Stimulated activated naive B cell treated with anti-CD40 and anti-IgM and Interleukin-4, amounts not matched to agents 10 μg/mL and 1 μg/mL and 100 μg/mL, for 72 hours (primary cell): ENCODE data around the gene CDC42BPB.

ENCODE experiments used
- ATAC-seq, 2 donors: fragments of 150-1000 bp; cut with Tn5 transposase; replicated peaks; 2 replicates each; pipeline ENCODE4 v1.10.0; 2021; ENCODE audit warnings: moderate library complexity in 1 of 2
- DNase-seq: peaks from one replicate; pipeline ENCODE4 v3.0.0; 2021
- H3K27ac Mint-ChIP-seq: one replicate; pipeline ENCODE4 v1.8.0; 2022; ENCODE audit warnings: mild to moderate bottlenecking, mixed read lengths
- H3K27me3 Mint-ChIP-seq, 2 donors: one replicate each; pipeline ENCODE4 v1.8.0; 2022; ENCODE audit warnings: mixed read lengths in 2 of 2
- H3K36me3 Mint-ChIP-seq, 2 donors: one replicate each; pipeline ENCODE4 v1.8.0; 2022; ENCODE audit warnings: mixed read lengths in 2 of 2, mild to moderate bottlenecking in 1 of 2
- H3K4me1 Mint-ChIP-seq, 2 donors: one replicate each; pipeline ENCODE4 v1.8.0; 2022; ENCODE audit warnings: mixed read lengths in 2 of 2, mild to moderate bottlenecking in 1 of 2
- H3K4me3 Mint-ChIP-seq, 2 donors: one replicate each; pipeline ENCODE4 v1.8.0; 2022; ENCODE audit warnings: mild to moderate bottlenecking in 2 of 2, mixed read lengths in 2 of 2, moderate library complexity in 1 of 2
- H3K9me3 Mint-ChIP-seq, 2 donors: one replicate each; pipeline ENCODE4 v1.8.0; 2022; ENCODE audit warnings: mixed read lengths in 2 of 2, mild to moderate bottlenecking in 1 of 2

Gene CDC42BPB

GRCh38 chr14:102916347-102917055, 140.8 kb downstream of the CDC42BPB start:
- Mint-ChIP-seq H3K4me1 (peaks cover 19 to 21% of the 10 kb centered on the region in 2 donors), H3K27ac (peak overlapping the region; percentile 77), H3K9me3 (no peaks in the 10 kb centered on the region), H3K27me3 (no peaks in the 10 kb centered on the region), H3K36me3 (peaks cover 6 to 18% of the 10 kb centered on the region in 2 donors), H3K4me3 (no peak overlapping the region)
- DNase-seq (no peak), ATAC-seq (peak; percentile 26)

GRCh38 chr14:102915292-102916110, 141.8 kb downstream of the CDC42BPB start:
- Mint-ChIP-seq H3K27ac (peak overlapping the region; percentile 77), H3K9me3 (no peaks in the 10 kb centered on the region), H3K36me3 (peaks cover 7 to 27% of the 10 kb centered on the region in 2 donors), H3K4me3 (no peak overlapping the region), H3K4me1 (peaks cover 19 to 21% of the 10 kb centered on the region in 2 donors), H3K27me3 (no peaks in the 10 kb centered on the region)
- DNase-seq (no peak), ATAC-seq (no peak)

- H3K36me3 Mint-ChIP-seq: peaks cover 12 to 27% of the 10 kb centered on the region in 2 donors
- no peaks in the 10 kb centered on the region for H3K27me3 Mint-ChIP-seq
- DNase-seq (no peak), ATAC-seq (peak; percentile 15 to 17)
- H3K27ac Mint-ChIP-seq: no peak overlapping the region
- H3K4me3 Mint-ChIP-seq: no peak overlapping the region
- no peaks in the 10 kb centered on the region for H3K9me3 Mint-ChIP-seq
- H3K4me1 Mint-ChIP-seq: peaks cover 19 to 21% of the 10 kb centered on the region in 2 donors
Measured at GRCh38 chr14:102914474-102915291, 142.7 kb downstream of the CDC42BPB start.

GRCh38 chr14:102913341-102914211, 143.8 kb downstream of the CDC42BPB start:
- Mint-ChIP-seq H3K36me3 (peaks cover 12 to 33% of the 10 kb centered on the region in 2 donors), H3K27ac (peak overlapping the region; percentile 81), H3K4me3 (peak overlapping the region in 1 of 2 donors; percentile 29), H3K4me1 (peaks cover 19 to 21% of the 10 kb centered on the region in 2 donors), H3K9me3 (no peaks in the 10 kb centered on the region), H3K27me3 (no peaks in the 10 kb centered on the region)
- ATAC-seq (no peak), DNase-seq (no peak)

- peaks cover 22 to 46% of the 10 kb centered on the region in 2 donors for H3K36me3 Mint-ChIP-seq
- H3K27ac Mint-ChIP-seq: peak overlapping the region; percentile 69
- no peak for ATAC-seq
- DNase-seq: no peak
- H3K9me3 Mint-ChIP-seq: no peaks in the 10 kb centered on the region
- H3K27me3 Mint-ChIP-seq: no peaks in the 10 kb centered on the region
- H3K4me1 Mint-ChIP-seq: peaks cover 23 to 29% of the 10 kb centered on the region in 2 donors
- H3K4me3 Mint-ChIP-seq: peak overlapping the region in 1 of 2 donors; percentile 43
Measured at GRCh38 chr14:102911991-102912761, 145.2 kb downstream of the CDC42BPB start.

- no peaks in the 10 kb centered on the region for H3K27me3 Mint-ChIP-seq
- DNase-seq: no peak
- no peak overlapping the region for H3K4me3 Mint-ChIP-seq
- H3K4me1 Mint-ChIP-seq: peaks cover 20 to 29% of the 10 kb centered on the region in 2 donors
- no peak overlapping the region for H3K27ac Mint-ChIP-seq
- peaks cover 26 to 51% of the 10 kb centered on the region in 2 donors for H3K36me3 Mint-ChIP-seq
- H3K9me3 Mint-ChIP-seq: no peaks in the 10 kb centered on the region
- no peak for ATAC-seq
Measured at GRCh38 chr14:102911541-102911951, 145.8 kb downstream of the CDC42BPB start.

GRCh38 chr14:102910442-102910841, 146.9 kb downstream of the CDC42BPB start:
- no peaks in the 10 kb centered on the region for H3K27me3 Mint-ChIP-seq
- peaks cover 16 to 29% of the 10 kb centered on the region in 2 donors for H3K4me1 Mint-ChIP-seq
- H3K9me3 Mint-ChIP-seq: no peaks in the 10 kb centered on the region
- H3K4me3 Mint-ChIP-seq: no peak overlapping the region
- peak overlapping the region; percentile 75 for H3K27ac Mint-ChIP-seq
- ATAC-seq (no peak), DNase-seq (no peak)
- H3K36me3 Mint-ChIP-seq: peaks cover 29 to 58% of the 10 kb centered on the region in 2 donors

GRCh38 chr14:102909911-102910310, 147.4 kb downstream of the CDC42BPB start:
- no peak for ATAC-seq
- Mint-ChIP-seq H3K9me3 (no peaks in the 10 kb centered on the region), H3K27ac (peak overlapping the region; percentile 75), H3K27me3 (no peaks in the 10 kb centered on the region), H3K36me3 (peaks cover 34 to 64% of the 10 kb centered on the region in 2 donors), H3K4me1 (peaks cover 16 to 24% of the 10 kb centered on the region in 2 donors), H3K4me3 (no peak overlapping the region)
- no peak for DNase-seq

- peak overlapping the region; percentile 31 for H3K27ac Mint-ChIP-seq
- H3K27me3 Mint-ChIP-seq: no peaks in the 10 kb centered on the region
- no peak overlapping the region for H3K4me3 Mint-ChIP-seq
- ATAC-seq: no peak
- no peak for DNase-seq
- peaks cover 35 to 65% of the 10 kb centered on the region in 2 donors for H3K36me3 Mint-ChIP-seq
- peaks cover 16 to 22% of the 10 kb centered on the region in 2 donors for H3K4me1 Mint-ChIP-seq
- no peaks in the 10 kb centered on the region for H3K9me3 Mint-ChIP-seq
Measured at GRCh38 chr14:102909462-102909861, 147.9 kb downstream of the CDC42BPB start.

- ATAC-seq (no peak), DNase-seq (no peak)
- peak overlapping the region; percentile 31 for H3K27ac Mint-ChIP-seq
- peaks cover 39 to 70% of the 10 kb centered on the region in 2 donors for H3K36me3 Mint-ChIP-seq
- no peak overlapping the region for H3K4me3 Mint-ChIP-seq
- peaks cover 15 to 21% of the 10 kb centered on the region in 2 donors for H3K4me1 Mint-ChIP-seq
- H3K9me3 Mint-ChIP-seq: no peaks in the 10 kb centered on the region
- no peaks in the 10 kb centered on the region for H3K27me3 Mint-ChIP-seq
Measured at GRCh38 chr14:102908766-102909455, 148.4 kb downstream of the CDC42BPB start.

- Mint-ChIP-seq H3K27ac (peak overlapping the region; percentile 65), H3K4me1 (peaks cover 13 to 21% of the 10 kb centered on the region in 2 donors), H3K9me3 (no peaks in the 10 kb centered on the region), H3K4me3 (peak overlapping the region in 1 of 2 donors; percentile 55), H3K27me3 (no peaks in the 10 kb centered on the region), H3K36me3 (peaks cover 47 to 72% of the 10 kb centered on the region in 2 donors)
- ATAC-seq: no peak
- DNase-seq: no peak
Measured at GRCh38 chr14:102907980-102908730, 149.2 kb downstream of the CDC42BPB start.
